Dermis blood vessel endothelial cell (primary cell): ENCODE results near the gene SH3GL1. TPM values are rescaled to one million over a fixed set of nuclear protein-coding genes. Genes with fewer than 3 reads are reported as not detected.

ENCODE experiments used
- DNase-seq: peaks from one replicate; pipeline ENCODE4 v3.0.0; 2010
- total RNA-seq: library from RNA; depleted of rRNA; stranded (reverse); fragments of >200 nt; gene quantifications from 2 replicates; pipeline ENCODE4 v1.2.3, GENCODE V29; 2014

Gene SH3GL1
- total RNA-seq, 1 donor from 2014 or later: 38.6 TPM

GRCh38 chr19:4431808-4432674, 31.7 kb upstream of the SH3GL1 start:
- no peak for DNase-seq

DNA sequence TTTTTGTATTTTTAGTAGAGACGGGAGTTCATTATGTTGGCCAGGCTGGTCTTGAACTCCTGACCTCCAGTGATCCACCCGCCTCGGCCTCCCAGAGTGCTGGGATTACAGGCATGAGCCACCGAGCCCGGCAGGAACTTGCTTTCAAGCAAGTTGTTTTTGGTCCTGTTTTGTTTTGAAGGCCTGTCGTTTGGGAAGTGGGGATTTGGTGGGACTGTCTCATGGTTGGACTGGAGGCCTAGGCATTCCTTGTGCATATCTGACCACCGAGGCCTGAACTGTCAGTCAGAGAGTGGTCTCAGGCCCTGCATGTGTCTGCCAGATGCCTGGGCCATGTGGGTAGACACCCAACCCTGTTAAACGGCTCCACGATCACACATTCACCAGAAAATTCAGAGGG, 30.9 kb upstream of the SH3GL1 start:
- no peak for DNase-seq

- no peak for DNase-seq
These were observed 30.4 kb upstream of the SH3GL1 start for GRCh38 chr19:4430760-4431159.

GRCh38 chr19:4429771-4430171, 29.4 kb upstream of the SH3GL1 start:
- no peak for DNase-seq

DNA sequence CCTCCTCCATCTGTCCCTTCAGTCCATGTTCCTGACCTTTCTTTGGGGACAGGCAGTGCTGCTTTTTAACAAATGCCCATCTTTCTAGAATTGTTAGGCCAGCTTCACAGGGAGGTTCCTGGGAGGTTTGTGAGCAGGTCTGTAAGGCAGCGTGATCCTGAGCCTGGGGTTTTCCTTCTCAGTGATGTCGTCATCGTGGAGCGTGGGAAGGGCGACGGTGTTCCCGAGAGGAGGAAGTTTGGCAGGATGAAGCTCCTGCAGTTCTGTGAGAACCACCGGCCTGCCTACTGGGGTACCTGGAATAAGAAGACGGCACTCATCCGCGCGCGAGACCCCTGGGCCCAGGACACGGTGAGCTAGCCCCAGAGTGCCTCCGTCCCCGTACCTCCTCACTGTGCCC, 28.9 kb upstream of the SH3GL1 start:
- DNase-seq: no peak

GRCh38 chr19:4428326-4428975, 28.1 kb upstream of the SH3GL1 start:
- no peak for DNase-seq

DNA sequence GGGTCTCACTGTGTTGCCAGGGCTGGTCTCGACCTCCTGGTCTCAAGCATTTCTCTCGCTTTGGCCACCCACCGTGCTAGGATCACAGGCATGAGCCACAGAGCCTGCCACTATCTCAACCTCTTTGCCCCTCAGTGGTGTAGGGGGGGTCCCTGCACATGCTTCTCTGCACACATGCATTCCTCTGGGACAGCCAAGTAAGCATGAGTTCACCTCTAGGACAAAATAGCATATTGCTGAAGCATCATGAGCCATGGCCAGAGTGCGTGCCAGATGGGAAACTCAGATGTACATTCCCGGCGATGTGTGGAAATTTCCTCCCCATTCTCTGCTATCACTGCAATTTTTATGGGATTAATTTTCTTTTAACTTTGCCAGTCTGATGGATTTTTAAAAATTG, 25.2 kb upstream of the SH3GL1 start:
- DNase-seq: no peak

- no peak for DNase-seq
These were observed 23.2 kb upstream of the SH3GL1 start for GRCh38 chr19:4423416-4424126.

DNA sequence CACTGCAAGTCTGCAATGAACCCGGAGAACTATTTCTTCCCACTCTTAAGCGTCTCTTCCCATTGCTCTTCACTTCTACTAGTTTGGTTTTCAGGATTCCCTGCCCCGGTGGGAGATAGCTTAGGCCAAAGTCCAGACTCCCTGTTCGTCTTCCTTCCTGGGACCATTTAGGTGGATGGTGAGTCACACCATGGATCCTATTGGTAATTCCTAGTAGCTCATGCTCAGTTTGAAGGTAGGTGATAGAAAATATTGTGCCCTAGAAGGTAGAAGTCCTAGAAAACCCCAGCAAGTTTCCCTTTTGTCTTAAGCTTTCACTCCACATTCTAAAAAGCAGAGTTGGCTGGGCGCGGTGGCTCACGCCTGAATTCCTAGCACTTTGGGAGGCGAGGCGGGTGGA, 15.9 kb upstream of the SH3GL1 start:
- no peak for DNase-seq

DNA sequence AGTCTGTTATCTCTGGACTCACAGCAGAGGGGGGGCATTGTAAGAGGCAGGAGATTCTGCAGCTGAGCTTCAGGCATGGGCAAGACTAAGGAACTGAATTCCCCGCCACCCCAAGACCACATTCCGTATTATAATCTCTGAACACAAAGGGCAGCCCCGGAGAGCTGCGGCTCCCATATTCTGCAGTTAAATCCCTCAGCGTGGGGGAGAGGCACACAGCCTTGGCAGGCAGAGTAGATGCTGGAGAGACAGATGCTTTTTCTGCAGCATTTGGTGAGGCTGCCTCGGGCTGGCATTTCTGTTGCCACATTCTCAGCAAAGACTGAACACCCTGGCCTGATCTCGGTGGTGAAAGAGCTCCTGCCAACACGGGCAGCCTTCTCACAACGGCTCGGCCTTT, 15.0 kb upstream of the SH3GL1 start:
- no peak for DNase-seq

DNA sequence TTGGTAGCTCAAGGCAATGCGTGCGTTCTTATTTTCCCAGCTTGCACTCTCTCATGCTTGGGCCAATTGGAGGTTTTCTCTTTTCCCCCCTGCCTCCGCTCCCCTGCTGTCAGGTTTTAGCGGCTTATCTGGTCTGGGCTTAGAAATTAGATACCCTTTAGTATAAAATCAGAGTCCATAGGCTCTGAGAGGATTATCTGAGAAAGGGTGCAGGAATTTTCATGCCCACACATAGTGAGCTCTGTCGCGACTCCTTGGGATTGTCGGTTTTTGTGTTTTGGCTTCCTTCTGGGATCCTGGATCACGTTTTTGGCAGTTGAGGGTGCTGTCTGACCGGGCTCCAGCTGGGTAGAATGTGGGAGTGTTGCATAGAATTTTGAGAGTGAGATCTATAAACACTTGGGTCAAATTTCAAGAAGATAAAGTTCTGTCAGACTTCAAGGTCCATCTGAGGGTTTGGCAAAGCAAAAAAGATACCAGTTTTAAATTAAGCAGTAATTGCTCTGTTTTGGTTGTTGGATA, 14.5 kb upstream of the SH3GL1 start:
- no peak for DNase-seq

DNA sequence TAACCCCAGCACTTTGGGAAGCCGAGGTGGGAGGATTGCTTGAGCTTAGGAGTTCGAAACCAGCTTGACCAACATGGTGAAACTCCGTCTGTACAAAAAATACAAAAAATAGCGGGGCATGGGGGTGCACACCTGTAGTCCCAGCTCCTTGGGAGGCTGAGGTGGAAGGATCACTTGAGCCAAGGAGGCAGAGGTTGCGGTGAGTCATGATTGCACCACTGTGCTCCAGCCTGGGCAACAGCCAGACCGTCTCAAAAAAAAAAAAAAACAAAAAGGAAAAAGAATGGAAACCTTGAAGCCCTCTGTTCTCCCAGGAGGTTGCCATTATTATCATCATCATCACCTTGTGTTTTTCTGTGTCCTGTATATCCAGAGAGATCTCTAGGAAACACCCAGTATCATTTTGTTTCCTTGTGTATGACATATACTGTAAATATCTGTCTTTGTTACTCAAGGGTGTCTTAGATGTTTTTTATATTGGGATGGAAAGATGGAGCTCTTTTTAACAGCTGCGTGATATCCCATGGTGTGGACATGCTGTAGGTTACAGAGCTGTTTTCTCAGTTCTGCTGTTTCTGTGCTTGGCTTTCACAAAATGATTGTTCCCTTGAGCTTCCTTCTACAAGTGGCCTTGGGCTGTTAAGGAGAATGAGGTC, 13.9 kb upstream of the SH3GL1 start:
- no peak for DNase-seq

DNA sequence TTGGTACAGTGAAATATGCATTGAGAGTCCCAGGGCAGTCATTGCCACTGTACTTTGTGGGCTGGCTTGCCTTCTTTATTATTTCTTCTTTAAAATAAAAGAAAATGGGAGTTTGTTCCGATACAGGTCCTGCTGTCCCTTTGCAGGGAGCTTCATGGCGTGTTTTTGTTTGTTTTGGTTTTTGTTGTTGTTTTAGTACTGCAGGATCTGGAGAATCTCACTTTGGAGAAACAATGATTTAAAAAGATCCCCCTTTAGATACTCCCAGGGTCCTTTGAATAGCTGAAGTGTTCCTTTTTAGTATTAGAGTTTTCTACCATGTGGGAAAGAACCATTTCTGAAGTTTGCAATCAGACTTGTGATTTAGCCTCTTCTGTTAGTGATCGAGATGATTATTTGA, 13.2 kb upstream of the SH3GL1 start:
- DNase-seq: no peak

- no peak for DNase-seq
These were observed 9.0 kb upstream of the SH3GL1 start for GRCh38 chr19:4409123-4409933.

DNA sequence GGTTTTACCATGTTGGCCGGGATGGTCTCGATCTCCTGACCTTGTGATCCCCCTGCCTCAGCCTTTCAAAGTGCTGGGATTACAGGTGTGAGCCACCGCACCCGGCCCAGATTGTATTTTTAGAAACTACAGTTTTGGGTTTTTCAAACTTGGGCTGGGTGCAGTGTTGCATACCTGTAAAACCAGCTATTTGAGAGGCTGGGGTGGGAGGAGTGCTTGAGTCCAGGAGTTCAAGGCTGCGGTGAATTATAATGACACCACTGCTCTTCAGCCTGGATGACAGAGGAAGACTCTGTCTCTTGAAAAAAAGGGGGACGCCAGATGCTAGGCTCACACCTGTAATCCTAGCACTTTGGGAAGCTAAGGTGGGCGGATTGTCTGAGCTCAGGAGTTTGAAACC, 6.3 kb upstream of the SH3GL1 start:
- DNase-seq: no peak

- no peak for DNase-seq
These were observed 5.6 kb upstream of the SH3GL1 start for GRCh38 chr19:4405977-4406376.

- DNase-seq: no peak
These were observed 2.8 kb upstream of the SH3GL1 start for GRCh38 chr19:4403005-4403761.

DNA sequence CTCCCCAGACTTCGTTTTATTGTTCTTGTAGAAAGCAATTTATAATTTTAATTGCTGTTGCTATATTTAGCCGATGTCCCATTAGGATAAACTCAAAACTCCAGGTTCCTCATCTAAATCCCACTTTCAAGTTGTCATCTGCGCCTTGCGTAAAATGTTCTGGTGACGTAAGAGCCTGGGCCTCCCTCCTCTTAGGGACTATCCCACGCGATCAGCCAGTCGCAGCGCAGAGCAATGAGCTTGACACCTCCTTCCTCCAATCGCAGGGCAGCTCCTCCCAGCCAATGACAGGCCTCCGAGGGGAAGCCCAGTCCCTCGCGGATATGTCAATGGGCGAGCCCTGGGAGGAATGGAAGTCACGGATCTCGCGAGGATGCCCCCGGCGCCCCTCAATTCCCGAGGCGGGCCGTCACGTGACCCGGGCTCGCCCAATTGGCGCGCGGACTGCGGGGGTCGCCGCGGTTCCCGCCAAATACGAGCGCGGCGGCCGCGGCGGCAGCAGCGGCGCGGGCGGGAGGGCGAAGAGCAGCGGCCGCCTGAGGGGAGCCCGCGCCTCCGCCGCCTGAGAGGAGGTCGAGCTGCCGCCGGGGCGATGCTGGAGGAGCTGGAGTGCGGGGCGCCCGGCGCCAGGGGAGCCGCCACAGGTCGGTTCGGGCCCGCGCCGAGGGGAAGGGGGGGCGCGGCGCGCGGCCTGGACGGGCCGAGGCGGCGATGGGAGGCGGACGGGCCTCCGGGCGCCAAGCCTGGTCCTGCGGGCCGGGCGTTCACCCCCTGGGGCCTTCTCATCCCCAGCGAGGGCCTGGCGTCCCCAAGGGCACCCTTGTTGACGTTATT, 2.0 kb upstream of the SH3GL1 start, which contains the start of gene CHAF1A:
Gene CHAF1A (plus strand): TSS at position 470 of the 834 bp plus-strand sequence. CDS start 123 bp downstream, at position 593.
- peak; percentile 100 for DNase-seq

DNA sequence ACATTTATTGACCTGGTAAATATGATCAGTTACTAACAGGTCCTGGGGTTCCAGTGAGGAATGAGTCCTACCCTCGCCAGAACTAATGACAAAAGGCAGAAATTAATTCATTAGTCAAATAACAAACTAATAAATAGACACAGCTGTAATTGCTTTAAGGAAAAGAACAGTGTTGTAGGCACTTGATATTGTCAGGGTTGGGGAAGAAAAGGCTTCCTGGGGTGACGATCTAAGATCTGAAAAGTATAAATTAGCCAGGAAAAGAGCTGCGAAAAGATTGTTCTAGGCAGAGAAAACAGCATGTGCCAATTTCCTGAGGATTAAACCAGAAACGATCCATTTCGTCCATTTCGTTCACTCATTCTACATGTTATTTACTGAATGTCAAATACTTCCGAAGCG, 1.4 kb upstream of the SH3GL1 start:
- DNase-seq: no peak

GRCh38 chr19:4399812-4400134, 574 bp downstream of the SH3GL1 start:
- peak; percentile 41 for DNase-seq
